Cardiac muscle cell (in vitro differentiated cells and primary cell): Measurements from ENCODE around the gene CHRNB1. TPM values are rescaled to one million over a fixed set of nuclear protein-coding genes. Genes with fewer than 3 reads are reported as not detected.

Experiments
- DNase-seq, 2 donors: peaks; one replicate each; pipeline versions ENCODE4 v3.0.0 to v3.0.0-alpha.2; 2010 to 2017; ENCODE audit warnings: low read depth in 1 of 2, low spot score in 1 of 2
- H3K27ac ChIP-seq: fragments of 200-600 bp; sonication (generic); 2 replicates; pipeline ENCODE4 v1.5.1; 2016
- H3K27me3 ChIP-seq: fragments of 200-600 bp; sonication (generic); 2 replicates; pipeline ENCODE4 v1.6.0; 2016; ENCODE audit warnings: control low read depth
- H3K36me3 ChIP-seq: fragments of 200-600 bp; sonication (generic); 2 replicates; pipeline ENCODE4 v1.5.1; 2016; ENCODE audit warnings: control low read depth
- H3K4me1 ChIP-seq: fragments of 200-600 bp; sonication (generic); 2 replicates; pipeline ENCODE4 v1.8.1; 2017; ENCODE audit warnings: low read depth, mild to moderate bottlenecking, mixed run types
- H3K4me3 ChIP-seq: fragments of 200-600 bp; sonication (generic); 2 replicates; pipeline ENCODE4 v1.5.1; 2016; ENCODE audit warnings: mild to moderate bottlenecking
- H3K9me3 ChIP-seq: fragments of 200-600 bp; sonication (generic); 2 replicates; pipeline ENCODE4 v1.5.1; 2017; ENCODE audit warnings: low read depth, mild to moderate bottlenecking, control low read depth
- CTCF ChIP-seq: IDR thresholded peaks from 2 replicates; pipeline ENCODE4 v1.5.1; 2012; ENCODE audit warnings: low read depth, mild to moderate bottlenecking, low read length
- polyA plus RNA-seq: library from polyadenylated mRNA; unstranded; fragments of >200 nt; fragmentation: Nextera tagmentation; extraction: Ambion mirVana; gene quantifications from 2 replicates; pipeline ENCODE4 v1.2.1, GENCODE V29; 2016
- total RNA-seq: library from RNA; depleted of rRNA; stranded (reverse); fragments of >200 nt; gene quantifications from 2 replicates; pipeline ENCODE4 v1.2.3, GENCODE V29; 2016

Gene CHRNB1
- total and polyA plus RNA-seq, 2 experiments from 2014 or later = 8.5 to 28.6 TPM

GRCh38 chr17:7503521-7503920 lies 58.7 kb downstream of the CHRNB1 start:
- no peak for TF ChIP-seq CTCF
- DNase-seq = no peak
- Histone ChIP-seq H3K27me3 (no peaks in the 10 kb centered on the region), H3K27ac (no peak overlapping the region), H3K4me3 (no peak overlapping the region), H3K4me1 (no peaks in the 10 kb centered on the region), H3K36me3 (peaks cover 79% of the 10 kb centered on the region), H3K9me3 (no peaks in the 10 kb centered on the region)

Other genes with a start within 250 kb of the CHRNB1 start
Only the 30 nearest of the 40 such genes appear.
- 0.32 and 0.51 TPM in 2 replicates for gene CLDN7, start 182.6 kb upstream of the CHRNB1 start, total RNA-seq
- gene CLDN7, start 182.6 kb upstream of the CHRNB1 start, polyA plus RNA-seq = 0.83 and 0.99 TPM in 2 replicates
- gene SLC2A4, start 163.3 kb upstream of the CHRNB1 start, total RNA-seq = 36.3 and 42.6 TPM in 2 replicates
- gene SLC2A4, start 163.3 kb upstream of the CHRNB1 start, polyA plus RNA-seq = 23.4 and 32.7 TPM in 2 replicates
- 27.8 and 56.2 TPM in 2 replicates for gene YBX2, start 150.4 kb upstream of the CHRNB1 start, total RNA-seq
- 20.9 and 32.7 TPM in 2 replicates for gene YBX2, start 150.4 kb upstream of the CHRNB1 start, polyA plus RNA-seq
- gene EIF5A, start 137.4 kb upstream of the CHRNB1 start, total RNA-seq = 319 and 545 TPM in 2 replicates
- 719 and 988 TPM in 2 replicates for gene EIF5A, start 137.4 kb upstream of the CHRNB1 start, polyA plus RNA-seq
- 59.9 and 76.2 TPM in 2 replicates for gene GPS2, start 129.7 kb upstream of the CHRNB1 start, total RNA-seq
- 68.7 and 97.4 TPM in 2 replicates for gene GPS2, start 129.7 kb upstream of the CHRNB1 start, polyA plus RNA-seq
- 25.3 and 32.4 TPM in 2 replicates for gene NEURL4, start 115.7 kb upstream of the CHRNB1 start, total RNA-seq
- 12.2 and 15.5 TPM in 2 replicates for gene NEURL4, start 115.7 kb upstream of the CHRNB1 start, polyA plus RNA-seq
- 1.4 and 6.9 TPM in 2 replicates for gene ACAP1, start 108.5 kb upstream of the CHRNB1 start, total RNA-seq
- 25.9 and 32.1 TPM in 2 replicates for gene ACAP1, start 108.5 kb upstream of the CHRNB1 start, polyA plus RNA-seq
- gene KCTD11, start 92.9 kb upstream of the CHRNB1 start, total RNA-seq = 15.9 and 18.4 TPM in 2 replicates
- 10.7 and 14.0 TPM in 2 replicates for gene KCTD11, start 92.9 kb upstream of the CHRNB1 start, polyA plus RNA-seq
- gene TMEM95, start 89.9 kb upstream of the CHRNB1 start, total RNA-seq = not detected in 2 replicates
- gene TMEM95, start 89.9 kb upstream of the CHRNB1 start, polyA plus RNA-seq = not detected in 2 replicates
- gene TNK1, start 64.0 kb upstream of the CHRNB1 start, total RNA-seq = 1.3 and 2.6 TPM in 2 replicates
- gene TNK1, start 64.0 kb upstream of the CHRNB1 start, polyA plus RNA-seq = 2.9 and 4.3 TPM in 2 replicates
- 25.9 and 33.4 TPM in 2 replicates for gene PLSCR3, start 50.5 kb upstream of the CHRNB1 start, total RNA-seq
- 39.1 and 40.3 TPM in 2 replicates for gene PLSCR3, start 50.5 kb upstream of the CHRNB1 start, polyA plus RNA-seq
- gene TMEM256, start 41.0 kb upstream of the CHRNB1 start, total RNA-seq = 85.4 and 122 TPM in 2 replicates
- 117 and 193 TPM in 2 replicates for gene TMEM256, start 41.0 kb upstream of the CHRNB1 start, polyA plus RNA-seq
- gene NLGN2, start 37.2 kb upstream of the CHRNB1 start, total RNA-seq = 14.8 and 26.3 TPM in 2 replicates
- 5.2 and 8.4 TPM in 2 replicates for gene NLGN2, start 37.2 kb upstream of the CHRNB1 start, polyA plus RNA-seq
- not detected in 2 replicates for gene SPEM1, start 24.7 kb upstream of the CHRNB1 start, total RNA-seq
- gene SPEM1, start 24.7 kb upstream of the CHRNB1 start, polyA plus RNA-seq = not detected in 2 replicates
- gene SPEM2, start 19.4 kb upstream of the CHRNB1 start, total RNA-seq = not detected in 2 replicates
- not detected in 2 replicates for gene SPEM2, start 19.4 kb upstream of the CHRNB1 start, polyA plus RNA-seq
- gene SPEM3, start 16.2 kb upstream of the CHRNB1 start, total RNA-seq = not detected in 2 replicates
- not detected in 2 replicates for gene SPEM3, start 16.2 kb upstream of the CHRNB1 start, polyA plus RNA-seq
- 10.7 and 12.1 TPM in 2 replicates for gene TMEM102, start 9.6 kb upstream of the CHRNB1 start, total RNA-seq
- gene TMEM102, start 9.6 kb upstream of the CHRNB1 start, polyA plus RNA-seq = 7.9 and 10.9 TPM in 2 replicates
- 51.9 and 56.8 TPM in 2 replicates for gene FGF11, start 5.5 kb upstream of the CHRNB1 start, total RNA-seq
- gene FGF11, start 5.5 kb upstream of the CHRNB1 start, polyA plus RNA-seq = 50.4 and 63.6 TPM in 2 replicates
- 28.5 and 40.4 TPM in 2 replicates for gene ZBTB4, start 34.6 kb downstream of the CHRNB1 start, total RNA-seq
- 17.9 and 26.6 TPM in 2 replicates for gene ZBTB4, start 34.6 kb downstream of the CHRNB1 start, polyA plus RNA-seq
- not detected in 2 replicates for gene SLC35G6, start 36.4 kb downstream of the CHRNB1 start, total RNA-seq
- gene SLC35G6, start 36.4 kb downstream of the CHRNB1 start, polyA plus RNA-seq = 0.10 and 1.9 TPM in 2 replicates
- 40.7 and 41.3 TPM in 2 replicates for gene POLR2A, start 39.3 kb downstream of the CHRNB1 start, total RNA-seq
- 53.8 and 62.3 TPM in 2 replicates for gene POLR2A, start 39.3 kb downstream of the CHRNB1 start, polyA plus RNA-seq
- 4.1 and 11.7 TPM in 2 replicates for gene TNFSF12, start 104.0 kb downstream of the CHRNB1 start, total RNA-seq
- 3.2 and 6.7 TPM in 2 replicates for gene TNFSF12, start 104.0 kb downstream of the CHRNB1 start, polyA plus RNA-seq
- gene TNFSF13, start 113.7 kb downstream of the CHRNB1 start, total RNA-seq = 3.1 and 7.4 TPM in 2 replicates
- gene TNFSF13, start 113.7 kb downstream of the CHRNB1 start, polyA plus RNA-seq = 2.5 and 3.9 TPM in 2 replicates
- gene SENP3, start 116.9 kb downstream of the CHRNB1 start, total RNA-seq = 71.5 and 78.9 TPM in 2 replicates
- 43.4 and 45.0 TPM in 2 replicates for gene SENP3, start 116.9 kb downstream of the CHRNB1 start, polyA plus RNA-seq
- gene CD68, start 134.6 kb downstream of the CHRNB1 start, total RNA-seq = 0.35 and 0.39 TPM in 2 replicates
- 0.23 TPM in 1 of 2 replicates, not detected in the other for gene CD68, start 134.6 kb downstream of the CHRNB1 start, polyA plus RNA-seq
- gene MPDU1, start 138.8 kb downstream of the CHRNB1 start, total RNA-seq = 90.9 and 128 TPM in 2 replicates
- 63.6 and 86.9 TPM in 2 replicates for gene MPDU1, start 138.8 kb downstream of the CHRNB1 start, polyA plus RNA-seq
- gene SOX15, start 145.0 kb downstream of the CHRNB1 start, total RNA-seq = 5.4 and 6.5 TPM in 2 replicates
- gene SOX15, start 145.0 kb downstream of the CHRNB1 start, polyA plus RNA-seq = 5.3 and 5.9 TPM in 2 replicates
- 65.0 and 69.2 TPM in 2 replicates for gene FXR2, start 169.8 kb downstream of the CHRNB1 start, total RNA-seq
- 60.5 and 65.5 TPM in 2 replicates for gene FXR2, start 169.8 kb downstream of the CHRNB1 start, polyA plus RNA-seq
- gene SAT2, start 182.8 kb downstream of the CHRNB1 start, total RNA-seq = 130 and 143 TPM in 2 replicates
- 142 and 148 TPM in 2 replicates for gene SAT2, start 182.8 kb downstream of the CHRNB1 start, polyA plus RNA-seq
- 2.2 and 2.8 TPM in 2 replicates for gene SHBG, start 185.1 kb downstream of the CHRNB1 start, total RNA-seq
- gene SHBG, start 185.1 kb downstream of the CHRNB1 start, polyA plus RNA-seq = 3.9 and 5.6 TPM in 2 replicates